ENCODE results near the gene DEUP1.
"Not testable (repeated sequence)": the region's sequence is repeated elsewhere in the genome, so short reads cannot be mapped to it uniquely, and the experiment has no call there.

Gene DEUP1

GRCh38 chr11:93314399-93314798, 16.1 kb upstream of the DEUP1 start:
- H3K27ac ChIP-seq (ENCODE audit: low read depth, low read length); H3K4me3 ChIP-seq (ENCODE audit: low read depth, low read length); H2AFZ ChIP-seq (ENCODE audit: low read length, unreplicated experiment); H3K27me3 ChIP-seq (ENCODE audit: insufficient read depth, low read length); H3K79me2 ChIP-seq (ENCODE audit: control insufficient read depth, insufficient read depth, low read length, unreplicated experiment); H3K36me3 ChIP-seq (ENCODE audit: insufficient read depth, low read length); H3K4me1 ChIP-seq (ENCODE audit: control insufficient read depth, insufficient read depth, low read length, unreplicated experiment): not testable (repeated sequence)

GRCh38 chr11:93319224-93319839, 11.2 kb upstream of the DEUP1 start:
- Histone ChIP-seq H3K79me2 (ENCODE audit: control insufficient read depth, insufficient read depth, low read length, unreplicated experiment) (no peaks in the 10 kb centered on the region), H2AFZ (ENCODE audit: low read length, unreplicated experiment) (no peak overlapping the region), H3K27ac (ENCODE audit: low read depth, low read length) (no peak overlapping the region), H3K27me3 (ENCODE audit: insufficient read depth, low read length) (peaks cover 5% of the 10 kb centered on the region; the same call in 1 of the 2 replicates), H3K4me1 (ENCODE audit: control insufficient read depth, insufficient read depth, low read length, unreplicated experiment) (no peaks in the 10 kb centered on the region), H3K36me3 (ENCODE audit: insufficient read depth, low read length) (no peaks in the 10 kb centered on the region), H3K4me3 (ENCODE audit: low read depth, low read length) (no peak overlapping the region)

GRCh38 chr11:93320230-93320629, 10.3 kb upstream of the DEUP1 start:
- Histone ChIP-seq H3K4me3 (ENCODE audit: low read depth, low read length) (no peak overlapping the region), H3K27ac (ENCODE audit: low read depth, low read length) (no peak overlapping the region), H3K36me3 (ENCODE audit: insufficient read depth, low read length) (no peaks in the 10 kb centered on the region), H3K27me3 (ENCODE audit: insufficient read depth, low read length) (peaks cover 5% of the 10 kb centered on the region; the same call in 1 of the 2 replicates), H2AFZ (ENCODE audit: low read length, unreplicated experiment) (no peak overlapping the region), H3K79me2 (ENCODE audit: control insufficient read depth, insufficient read depth, low read length, unreplicated experiment) (no peaks in the 10 kb centered on the region), H3K4me1 (ENCODE audit: control insufficient read depth, insufficient read depth, low read length, unreplicated experiment) (no peaks in the 10 kb centered on the region)

- H2AFZ ChIP-seq (ENCODE audit: low read length, unreplicated experiment): no peak overlapping the region
- no peak overlapping the region for H3K27ac ChIP-seq (ENCODE audit: low read depth, low read length)
- H3K4me3 ChIP-seq (ENCODE audit: low read depth, low read length): no peak overlapping the region
- no peaks in the 10 kb centered on the region for H3K36me3 ChIP-seq (ENCODE audit: insufficient read depth, low read length)
- no peaks in the 10 kb centered on the region for H3K4me1 ChIP-seq (ENCODE audit: control insufficient read depth, insufficient read depth, low read length, unreplicated experiment)
- H3K27me3 ChIP-seq (ENCODE audit: insufficient read depth, low read length): peaks cover 5% of the 10 kb centered on the region; the same call in 1 of the 2 replicates
- H3K79me2 ChIP-seq (ENCODE audit: control insufficient read depth, insufficient read depth, low read length, unreplicated experiment): no peaks in the 10 kb centered on the region
Observed at GRCh38 chr11:93322207-93322606, 8.3 kb upstream of the DEUP1 start.

GRCh38 chr11:93323747-93324146, 6.8 kb upstream of the DEUP1 start:
- Histone ChIP-seq H2AFZ (ENCODE audit: low read length, unreplicated experiment) (no peak overlapping the region), H3K27ac (ENCODE audit: low read depth, low read length) (no peak overlapping the region), H3K4me1 (ENCODE audit: control insufficient read depth, insufficient read depth, low read length, unreplicated experiment) (no peaks in the 10 kb centered on the region), H3K79me2 (ENCODE audit: control insufficient read depth, insufficient read depth, low read length, unreplicated experiment) (no peaks in the 10 kb centered on the region), H3K27me3 (ENCODE audit: insufficient read depth, low read length) (peaks cover 5% of the 10 kb centered on the region; the same call in 1 of the 2 replicates), H3K36me3 (ENCODE audit: insufficient read depth, low read length) (no peaks in the 10 kb centered on the region), H3K4me3 (ENCODE audit: low read depth, low read length) (no peak overlapping the region)

- H3K36me3 ChIP-seq (ENCODE audit: insufficient read depth, low read length): no peaks in the 10 kb centered on the region
- no peak overlapping the region for H3K4me3 ChIP-seq (ENCODE audit: low read depth, low read length)
- H3K79me2 ChIP-seq (ENCODE audit: control insufficient read depth, insufficient read depth, low read length, unreplicated experiment): no peaks in the 10 kb centered on the region
- peaks cover 10% of the 10 kb centered on the region; the same call in 1 of the 2 replicates for H3K27me3 ChIP-seq (ENCODE audit: insufficient read depth, low read length)
- no peaks in the 10 kb centered on the region for H3K4me1 ChIP-seq (ENCODE audit: control insufficient read depth, insufficient read depth, low read length, unreplicated experiment)
- H2AFZ ChIP-seq (ENCODE audit: low read length, unreplicated experiment): no peak overlapping the region
- no peak overlapping the region for H3K27ac ChIP-seq (ENCODE audit: low read depth, low read length)
Observed at GRCh38 chr11:93324500-93324899, 6.0 kb upstream of the DEUP1 start.

- Histone ChIP-seq H3K36me3 (ENCODE audit: insufficient read depth, low read length) (no peaks in the 10 kb centered on the region), H3K4me3 (ENCODE audit: low read depth, low read length) (no peak overlapping the region), H2AFZ (ENCODE audit: low read length, unreplicated experiment) (no peak overlapping the region), H3K27me3 (ENCODE audit: insufficient read depth, low read length) (peaks cover 28% of the 10 kb centered on the region), H3K4me1 (ENCODE audit: control insufficient read depth, insufficient read depth, low read length, unreplicated experiment) (peaks cover 3% of the 10 kb centered on the region), H3K27ac (ENCODE audit: low read depth, low read length) (no peak overlapping the region), H3K79me2 (ENCODE audit: control insufficient read depth, insufficient read depth, low read length, unreplicated experiment) (no peaks in the 10 kb centered on the region)
Observed at GRCh38 chr11:93326681-93327080, 3.9 kb upstream of the DEUP1 start.

- H3K4me3 ChIP-seq (ENCODE audit: low read depth, low read length): peak overlapping the region; percentile 70
Observed at GRCh38 chr11:93329936-93330445, 551 bp upstream of the DEUP1 start.

GRCh38 chr11:93340223-93340622, 9.7 kb downstream of the DEUP1 start:
- Histone ChIP-seq H2AFZ (ENCODE audit: low read length, unreplicated experiment) (no peak overlapping the region), H3K4me1 (ENCODE audit: control insufficient read depth, insufficient read depth, low read length, unreplicated experiment) (no peaks in the 10 kb centered on the region), H3K27ac (ENCODE audit: low read depth, low read length) (no peak overlapping the region), H3K4me3 (ENCODE audit: low read depth, low read length) (no peak overlapping the region), H3K79me2 (ENCODE audit: control insufficient read depth, insufficient read depth, low read length, unreplicated experiment) (no peaks in the 10 kb centered on the region), H3K27me3 (ENCODE audit: insufficient read depth, low read length) (no peaks in the 10 kb centered on the region), H3K36me3 (ENCODE audit: insufficient read depth, low read length) (no peaks in the 10 kb centered on the region)

More at GRCh38 chr11:93329936-93330445, 551 bp upstream of the DEUP1 start:
- no peaks in the 10 kb centered on the region for H3K36me3 ChIP-seq (ENCODE audit: insufficient read depth, low read length)
- no peak overlapping the region for H3K27ac ChIP-seq (ENCODE audit: low read depth, low read length)
- peaks cover 50% of the 10 kb centered on the region for H3K27me3 ChIP-seq (ENCODE audit: insufficient read depth, low read length)
- no peaks in the 10 kb centered on the region for H3K79me2 ChIP-seq (ENCODE audit: control insufficient read depth, insufficient read depth, low read length, unreplicated experiment)
- no peak overlapping the region for H2AFZ ChIP-seq (ENCODE audit: low read length, unreplicated experiment)
- H3K4me1 ChIP-seq (ENCODE audit: control insufficient read depth, insufficient read depth, low read length, unreplicated experiment): peaks cover 3% of the 10 kb centered on the region

- Histone ChIP-seq H3K79me2 (ENCODE audit: control insufficient read depth, insufficient read depth, low read length, unreplicated experiment) (no peaks in the 10 kb centered on the region), H3K4me3 (ENCODE audit: low read depth, low read length) (no peak overlapping the region), H2AFZ (ENCODE audit: low read length, unreplicated experiment) (no peak overlapping the region), H3K36me3 (ENCODE audit: insufficient read depth, low read length) (no peaks in the 10 kb centered on the region), H3K4me1 (ENCODE audit: control insufficient read depth, insufficient read depth, low read length, unreplicated experiment) (no peaks in the 10 kb centered on the region), H3K27me3 (ENCODE audit: insufficient read depth, low read length) (no peaks in the 10 kb centered on the region), H3K27ac (ENCODE audit: low read depth, low read length) (no peak overlapping the region)
Observed at GRCh38 chr11:93344855-93345333, 14.4 kb downstream of the DEUP1 start.

GRCh38 chr11:93348930-93349329, 18.4 kb downstream of the DEUP1 start:
- Histone ChIP-seq H3K27ac (ENCODE audit: low read depth, low read length) (no peak overlapping the region), H3K4me3 (ENCODE audit: low read depth, low read length) (no peak overlapping the region), H3K4me1 (ENCODE audit: control insufficient read depth, insufficient read depth, low read length, unreplicated experiment) (no peaks in the 10 kb centered on the region), H3K36me3 (ENCODE audit: insufficient read depth, low read length) (no peaks in the 10 kb centered on the region), H3K79me2 (ENCODE audit: control insufficient read depth, insufficient read depth, low read length, unreplicated experiment) (no peaks in the 10 kb centered on the region), H2AFZ (ENCODE audit: low read length, unreplicated experiment) (no peak overlapping the region), H3K27me3 (ENCODE audit: insufficient read depth, low read length) (no peaks in the 10 kb centered on the region)

All from ACC112 (cell line).